Thymus (tissue), 14 donors: ENCODE data around the gene OR6K6. TPM values are rescaled to one million over a fixed set of nuclear protein-coding genes. Genes with fewer than 3 reads are reported as not detected.
A peak's percentile ranks its signal among the peaks of the same experiment; 100 is the strongest.

Source experiments
- DNase-seq, 9 donors: peaks; one replicate each; pipeline ENCODE4 v3.0.0-alpha.2; 2013; ENCODE audit warnings: low spot score in 9 of 9, low read depth in 6 of 9, missing footprints in 1 of 9
- H3K27ac ChIP-seq, 2 donors: one replicate each; pipeline ENCODE4 v1.5.1; 2013; ENCODE audit warnings: control low read depth in 1 of 2, low read depth in 1 of 2, low read length in 1 of 2, mild to moderate bottlenecking in 1 of 2, moderate library complexity in 1 of 2
- H3K27me3 ChIP-seq, 2 donors: one replicate each; pipeline ENCODE4 v1.5.1; 2013; ENCODE audit warnings: low read length in 1 of 2; ENCODE audit not compliant: control insufficient read depth in 2 of 2, insufficient read depth in 1 of 2
- H3K36me3 ChIP-seq, 2 donors: one replicate each; pipeline ENCODE4 v1.5.1; 2013; ENCODE audit warnings: low read length in 1 of 2, mild to moderate bottlenecking in 1 of 2, moderate library complexity in 1 of 2; ENCODE audit not compliant: control insufficient read depth in 2 of 2, insufficient read depth in 2 of 2
- H3K4me1 ChIP-seq, 2 donors: one replicate each; pipeline ENCODE4 v1.5.1; 2013; ENCODE audit warnings: low read length in 2 of 2; ENCODE audit not compliant: control insufficient read depth in 2 of 2, insufficient read depth in 2 of 2
- H3K4me3 ChIP-seq, 2 donors: one replicate each; pipeline ENCODE4 v1.5.1; 2013; ENCODE audit warnings: low read length in 2 of 2, control low read depth in 1 of 2, mild to moderate bottlenecking in 1 of 2
- H3K9me3 ChIP-seq, 2 donors: one replicate each; pipeline ENCODE4 v1.5.1; 2013; ENCODE audit warnings: low read length in 1 of 2, mild to moderate bottlenecking in 1 of 2; ENCODE audit not compliant: control insufficient read depth in 2 of 2, insufficient read depth in 1 of 2
- WGBS: extraction: QIAGEN DNeasy Blood & Tissue Kit; methylation state at CpG from one replicate; pipeline ENCODE4 v1.1.7; 2013; 5-methylcytosine and 5-hydroxymethylcytosine counted together
- long read RNA-seq, 10 donors: transcript quantifications; one replicate each; lab custom pipeline, GENCODE V29; 2026
- polyA plus RNA-seq: library from polyadenylated mRNA; stranded (reverse); fragments of 200-250 nt; gene quantifications from one replicate; pipeline ENCODE4 v1.2.3, GENCODE V29; 2013
- total RNA-seq: library from RNA; stranded (reverse); fragments of 120-200 nt; gene quantifications from one replicate; pipeline ENCODE4 v1.2.4, GENCODE V29; 2013
- donor health status: healthy.

Gene OR6K6
- total RNA-seq: not detected
- 0.02 TPM for polyA plus RNA-seq
- long read RNA-seq, donor 1: 0 reads
- long read RNA-seq, donor 2: 0 reads
- long read RNA-seq, donor 3: 0 reads
- long read RNA-seq, donor 4: 0 reads
- long read RNA-seq, donor 5: 0 reads
- long read RNA-seq, donor 6: 0 reads
- long read RNA-seq, donor 7: 0 reads
- long read RNA-seq, donor 8: 0 reads
- long read RNA-seq, donor 9: 0 reads
- long read RNA-seq, donor 10: 0 reads

GRCh38 chr1:158754420-158754819, at the start of gene OR6K6:
Gene OR6K6, plus strand, starts transcription at chr1:158754720. Its CDS starts 168 bp downstream, at chr1:158754888.
- H3K27ac ChIP-seq: no peak within 1 kb of the TSS
- H3K9me3 ChIP-seq: no peaks in the 10 kb centered on the region
- DNase-seq: no peak
- H3K36me3 ChIP-seq: no peaks in the 10 kb centered on the region
- WGBS: 94% methylated on average over 2 of the region's 2 CpGs
- H3K4me3 ChIP-seq: no peak within 1 kb of the TSS
- H3K27me3 ChIP-seq: no peaks in the 10 kb centered on the region
- no peaks in the 10 kb centered on the region for H3K4me1 ChIP-seq

GRCh38 chr1:158706096-158706495, 48.4 kb upstream of the OR6K6 start:
- DNase-seq: no peak
- no peaks in the 10 kb centered on the region for H3K9me3 ChIP-seq
- no peak overlapping the region for H3K4me3 ChIP-seq
- no peaks in the 10 kb centered on the region for H3K4me1 ChIP-seq
- no peaks in the 10 kb centered on the region for H3K36me3 ChIP-seq
- H3K27ac ChIP-seq: no peak overlapping the region
- no peaks in the 10 kb centered on the region for H3K27me3 ChIP-seq
- WGBS: 89% methylated on average over 2 of the region's 2 CpGs

GRCh38 chr1:158711098-158711497, 43.4 kb upstream of the OR6K6 start:
- WGBS: 95% methylated on average over 4 of the region's 4 CpGs
- Histone ChIP-seq H3K36me3 (no peaks in the 10 kb centered on the region), H3K4me1 (no peaks in the 10 kb centered on the region), H3K27me3 (no peaks in the 10 kb centered on the region), H3K9me3 (no peaks in the 10 kb centered on the region), H3K4me3 (no peak overlapping the region), H3K27ac (no peak overlapping the region)
- DNase-seq: no peak

- DNase-seq: no peak
- Histone ChIP-seq H3K36me3 (no peaks in the 10 kb centered on the region), H3K9me3 (no peaks in the 10 kb centered on the region), H3K27ac (no peak overlapping the region), H3K4me1 (no peaks in the 10 kb centered on the region), H3K27me3 (no peaks in the 10 kb centered on the region), H3K4me3 (no peak overlapping the region)
- WGBS: 81% methylated on average over 1 of the region's 1 CpG
These were observed 39.8 kb upstream of the OR6K6 start for GRCh38 chr1:158714754-158715153.

GRCh38 chr1:158716335-158716734, 38.2 kb upstream of the OR6K6 start:
- H3K4me3 ChIP-seq: no peak overlapping the region
- H3K27ac ChIP-seq: no peak overlapping the region
- H3K4me1 ChIP-seq: no peaks in the 10 kb centered on the region
- WGBS: 67% methylated on average over 1 of the region's 1 CpG
- no peaks in the 10 kb centered on the region for H3K27me3 ChIP-seq
- no peaks in the 10 kb centered on the region for H3K36me3 ChIP-seq
- DNase-seq: peak in 2 of 9 donors; percentile 4 to 15
- no peaks in the 10 kb centered on the region for H3K9me3 ChIP-seq

- DNase-seq: no peak
- Histone ChIP-seq H3K9me3 (no peaks in the 10 kb centered on the region), H3K4me3 (no peak overlapping the region), H3K27ac (no peak overlapping the region), H3K36me3 (no peaks in the 10 kb centered on the region), H3K4me1 (no peaks in the 10 kb centered on the region), H3K27me3 (no peaks in the 10 kb centered on the region)
- 87% methylated on average over 6 of the region's 6 CpGs for WGBS
These were observed 37.2 kb upstream of the OR6K6 start for GRCh38 chr1:158717344-158717743.

GRCh38 chr1:158719664-158720063, 34.9 kb upstream of the OR6K6 start:
- Histone ChIP-seq H3K4me3 (no peak overlapping the region), H3K4me1 (no peaks in the 10 kb centered on the region), H3K27ac (no peak overlapping the region), H3K27me3 (no peaks in the 10 kb centered on the region), H3K36me3 (no peaks in the 10 kb centered on the region), H3K9me3 (no peaks in the 10 kb centered on the region)
- DNase-seq: no peak
- WGBS: 95% methylated on average over 3 of the region's 3 CpGs

GRCh38 chr1:158720620-158721019, 33.9 kb upstream of the OR6K6 start, which contains the start of gene OR6K3:
Gene OR6K3, minus strand, starts transcription at chr1:158720720. Its CDS starts 2,605 bp downstream, at chr1:158718115.
- H3K36me3 ChIP-seq: no peaks in the 10 kb centered on the region
- no peak within 1 kb of the TSS for H3K4me3 ChIP-seq
- no peaks in the 10 kb centered on the region for H3K4me1 ChIP-seq
- DNase-seq: no peak
- WGBS: 98% methylated on average over 2 of the region's 2 CpGs
- no peaks in the 10 kb centered on the region for H3K27me3 ChIP-seq
- no peak within 1 kb of the TSS for H3K27ac ChIP-seq
- no peaks in the 10 kb centered on the region for H3K9me3 ChIP-seq

- 98% methylated on average over 5 of the region's 5 CpGs for WGBS
- Histone ChIP-seq H3K27ac (no peak overlapping the region), H3K4me3 (no peak overlapping the region), H3K36me3 (no peaks in the 10 kb centered on the region), H3K4me1 (no peaks in the 10 kb centered on the region), H3K9me3 (no peaks in the 10 kb centered on the region), H3K27me3 (no peaks in the 10 kb centered on the region)
- DNase-seq: no peak
These were observed 30.1 kb upstream of the OR6K6 start for GRCh38 chr1:158724442-158724841.
